Breast epithelium (tissue), 4 donors: ENCODE data around the gene PRSS50. TPM values are rescaled to one million over a fixed set of nuclear protein-coding genes. Genes with fewer than 3 reads are reported as not detected.
"Not testable (repeated sequence)": the region's sequence is repeated elsewhere in the genome, so short reads cannot be mapped to it uniquely, and the experiment has no call there.

ENCODE experiments used
- DNase-seq, 2 donors: peaks; one replicate each; pipeline ENCODE4 v3.0.0-alpha.2; 2019; ENCODE audit warnings: low spot score in 2 of 2
- H3K27ac ChIP-seq, 2 donors: fragments of 200-600 bp; sonication (generic) in 1 of 2; one replicate each; pipeline ENCODE4 v1.5.1; 2016 to 2019; ENCODE audit warnings: mild to moderate bottlenecking in 1 of 2
- H3K27me3 ChIP-seq, 2 donors: fragments of 200-600 bp; sonication (generic) in 1 of 2; one replicate each; pipeline versions ENCODE4 v1.5.1 to v1.6.0; 2017 to 2019; ENCODE audit warnings: control low read depth in 1 of 2, mild to moderate bottlenecking in 1 of 2
- H3K36me3 ChIP-seq: fragments of 200-600 bp; one replicate; pipeline ENCODE4 v1.5.1; 2019
- H3K4me1 ChIP-seq, 2 donors: fragments of 200-600 bp; sonication (generic); one replicate each; pipeline ENCODE4 v1.5.1; 2016 to 2019; ENCODE audit warnings: control low read depth in 1 of 2
- H3K4me3 ChIP-seq, 3 donors: fragments of 200-600 bp; sonication (generic); 1 replicate in 2 of 3; 2 replicates in 1 of 3; pipeline ENCODE4 v1.5.1; 2016 to 2019; ENCODE audit warnings: mild to moderate bottlenecking in 3 of 3, moderate library complexity in 2 of 3
- H3K9me3 ChIP-seq, 2 donors: fragments of 200-600 bp; sonication (generic) in 1 of 2; one replicate each; pipeline ENCODE4 v1.5.1; 2016 to 2019; ENCODE audit warnings: control low read depth in 1 of 2
- POLR2A ChIP-seq: fragments of 450-650 bp; IDR thresholded peaks from one replicate; pipeline ENCODE4 v1.6.1; 2016; ENCODE audit warnings: antibody characterized with exemption, mild to moderate bottlenecking, moderate library complexity
- POLR2AphosphoS5 ChIP-seq, 3 donors: sonication (generic); formaldehyde crosslinking; IDR thresholded peaks; one replicate each; pipeline ENCODE4 v1.6.1; 2017; ENCODE audit warnings: antibody characterized with exemption in 3 of 3
- intact Hi-C: fragments of 100-400 bp; cut with DNase I; formaldehyde crosslinking; loops from one replicate; pipeline ENCODE4 v1.15.1; 2023; ENCODE audit warnings: low total_unique reads
- total RNA-seq, 3 donors: library from RNA; depleted of rRNA; stranded (reverse); fragments of >200 nt; gene quantifications; one replicate each; pipeline ENCODE4 v1.1.0, GENCODE V29; 2016
- TF ChIP-seq, protein P1 (sequence below), 3 donors: fragments of 450-650 bp; IDR thresholded peaks; one replicate each; pipeline ENCODE4 v1.5.1; 2016 to 2017; ENCODE audit warnings: antibody characterized with exemption in 3 of 3, mild to moderate bottlenecking in 3 of 3, moderate library complexity in 3 of 3

PRSS50 gene
- total RNA-seq, 3 donors from 2014 or later: 2.9 to 3.6 TPM; not detected in 1

DNA sequence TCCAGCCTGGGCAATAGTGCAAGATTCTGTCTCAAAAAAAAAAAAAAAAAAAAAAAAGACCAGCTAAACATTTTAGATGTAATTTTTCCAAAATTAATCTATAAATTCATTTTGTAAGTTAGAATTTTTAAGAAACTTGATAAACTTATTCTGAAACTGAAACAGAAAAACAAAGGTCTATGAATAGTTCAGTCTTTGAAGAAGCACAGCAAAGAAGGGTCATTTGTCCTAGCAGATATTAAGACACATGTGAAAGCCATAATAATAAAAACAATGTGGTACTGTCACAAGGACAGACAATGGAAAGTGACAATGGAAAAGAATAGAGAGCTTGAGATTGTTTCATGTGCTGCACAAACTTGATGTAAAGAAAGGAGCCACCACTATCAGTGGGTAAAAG, 29.0 kb upstream of the PRSS50 start:
- H3K9me3 ChIP-seq: no peaks in the 10 kb centered on the region
- DNase-seq: no peak
- TF ChIP-seq POLR2AphosphoS5 (IDR thresholded peaks at IDR 0.05) (no peak), POLR2A (no peak)
- TF ChIP-seq, protein P1, sequence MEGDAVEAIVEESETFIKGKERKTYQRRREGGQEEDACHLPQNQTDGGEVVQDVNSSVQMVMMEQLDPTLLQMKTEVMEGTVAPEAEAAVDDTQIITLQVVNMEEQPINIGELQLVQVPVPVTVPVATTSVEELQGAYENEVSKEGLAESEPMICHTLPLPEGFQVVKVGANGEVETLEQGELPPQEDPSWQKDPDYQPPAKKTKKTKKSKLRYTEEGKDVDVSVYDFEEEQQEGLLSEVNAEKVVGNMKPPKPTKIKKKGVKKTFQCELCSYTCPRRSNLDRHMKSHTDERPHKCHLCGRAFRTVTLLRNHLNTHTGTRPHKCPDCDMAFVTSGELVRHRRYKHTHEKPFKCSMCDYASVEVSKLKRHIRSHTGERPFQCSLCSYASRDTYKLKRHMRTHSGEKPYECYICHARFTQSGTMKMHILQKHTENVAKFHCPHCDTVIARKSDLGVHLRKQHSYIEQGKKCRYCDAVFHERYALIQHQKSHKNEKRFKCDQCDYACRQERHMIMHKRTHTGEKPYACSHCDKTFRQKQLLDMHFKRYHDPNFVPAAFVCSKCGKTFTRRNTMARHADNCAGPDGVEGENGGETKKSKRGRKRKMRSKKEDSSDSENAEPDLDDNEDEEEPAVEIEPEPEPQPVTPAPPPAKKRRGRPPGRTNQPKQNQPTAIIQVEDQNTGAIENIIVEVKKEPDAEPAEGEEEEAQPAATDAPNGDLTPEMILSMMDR (IDR thresholded peaks at IDR 0.05): no peak
- no peaks in the 10 kb centered on the region for H3K4me1 ChIP-seq
- no peak overlapping the region for H3K4me3 ChIP-seq
- H3K27ac ChIP-seq: no peak overlapping the region
- H3K36me3 ChIP-seq: no peaks in the 10 kb centered on the region
- intact Hi-C loops: loop anchor here (5.0 kb wide), 1 partner anchor 814 kb away; no protein-coding TSS in a partner anchor
- H3K27me3 ChIP-seq: no peaks in the 10 kb centered on the region

DNA sequence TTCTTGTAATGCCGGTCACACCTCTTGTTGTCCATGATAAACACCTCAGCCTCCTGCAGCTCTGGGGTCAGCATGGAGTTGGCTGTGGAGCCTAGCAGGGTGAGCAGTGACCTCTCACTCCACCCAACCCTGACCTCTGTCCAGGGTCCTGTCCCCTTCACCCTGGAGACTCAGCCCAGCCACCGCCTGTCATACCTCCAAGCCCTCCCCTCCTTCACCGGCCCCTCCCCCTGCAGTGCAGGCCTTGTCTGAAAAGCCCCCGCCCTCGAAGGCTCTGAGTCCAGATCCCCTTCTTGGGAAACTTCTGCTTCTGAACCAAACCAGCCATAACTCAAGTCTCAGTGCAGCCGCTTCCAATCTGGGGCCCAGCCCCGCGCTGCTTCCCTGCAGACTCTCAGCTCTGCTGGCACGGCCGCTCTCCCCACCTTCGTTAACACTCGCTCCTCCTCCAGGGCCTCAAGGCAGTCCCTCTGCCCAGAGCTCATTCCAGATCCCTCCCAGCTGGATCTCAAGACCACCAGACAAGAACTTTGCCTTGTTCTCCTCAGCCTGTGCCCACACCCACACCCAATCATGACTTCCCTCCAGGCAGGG, 25.4 kb upstream of the PRSS50 start:
- no peak for DNase-seq
- Histone ChIP-seq H3K36me3 (no peaks in the 10 kb centered on the region), H3K4me1 (no peaks in the 10 kb centered on the region), H3K9me3 (no peaks in the 10 kb centered on the region), H3K27ac (no peak overlapping the region), H3K27me3 (no peaks in the 10 kb centered on the region), H3K4me3 (no peak overlapping the region)
- no peak for TF ChIP-seq POLR2A
- TF ChIP-seq POLR2AphosphoS5 (IDR thresholded peaks at IDR 0.05): no peak
- intact Hi-C loops: no loop called here

DNA sequence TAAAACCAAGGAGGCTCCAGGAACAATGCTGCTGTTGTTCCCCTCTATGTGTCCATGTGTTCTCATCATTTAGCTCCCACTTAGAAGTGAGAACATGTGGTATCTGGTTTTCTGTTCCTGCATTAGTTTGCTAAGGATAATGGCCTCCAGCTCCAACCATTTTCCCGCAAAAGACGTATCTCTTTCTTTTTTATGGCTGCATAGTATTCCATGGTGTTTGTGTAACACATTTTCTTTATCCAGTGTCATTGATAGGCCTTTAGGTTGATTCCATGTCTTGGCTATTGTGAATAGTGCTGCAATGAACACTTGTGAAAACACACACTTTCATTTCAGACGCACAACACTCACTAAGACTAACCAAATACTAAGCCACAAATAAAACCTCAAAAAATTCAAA, 21.9 kb upstream of the PRSS50 start:
- H3K9me3 ChIP-seq, intact Hi-C loops, H3K27me3 ChIP-seq: not testable (repeated sequence)

DNA sequence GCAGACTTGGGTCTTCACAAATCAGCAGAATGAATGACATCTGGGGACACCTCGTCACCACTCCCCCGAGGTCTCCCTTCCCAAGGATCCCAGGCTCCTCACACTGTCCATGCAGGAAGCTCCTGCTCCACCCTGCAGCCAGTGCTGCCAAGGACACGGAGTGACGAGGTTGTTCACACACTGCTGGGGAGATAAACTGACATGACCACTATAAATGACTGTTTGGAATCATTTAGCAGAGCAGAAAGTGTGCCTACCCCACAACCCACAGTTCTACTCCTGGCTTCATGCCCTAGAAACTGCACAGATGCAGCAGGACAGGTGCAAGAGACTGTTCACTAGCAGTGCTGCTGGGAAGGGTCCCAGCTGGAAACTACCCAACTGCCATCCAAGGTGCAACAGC, 19.7 kb upstream of the PRSS50 start:
- Histone ChIP-seq H3K4me1 (no peaks in the 10 kb centered on the region), H3K4me3 (no peak overlapping the region), H3K36me3 (no peaks in the 10 kb centered on the region), H3K27ac (no peak overlapping the region), H3K9me3 (no peaks in the 10 kb centered on the region), H3K27me3 (no peaks in the 10 kb centered on the region)
- TF ChIP-seq, protein P1 (IDR thresholded peaks at IDR 0.05): no peak
- TF ChIP-seq POLR2AphosphoS5 (IDR thresholded peaks at IDR 0.05) (no peak), POLR2A (no peak)
- DNase-seq: no peak
- intact Hi-C loops: no loop called here

More for the DNA sequence above, 21.9 kb upstream of the PRSS50 start:
- H3K27ac ChIP-seq, H3K4me3 ChIP-seq, DNase-seq, H3K36me3 ChIP-seq, H3K4me1 ChIP-seq: not testable (repeated sequence)

DNA sequence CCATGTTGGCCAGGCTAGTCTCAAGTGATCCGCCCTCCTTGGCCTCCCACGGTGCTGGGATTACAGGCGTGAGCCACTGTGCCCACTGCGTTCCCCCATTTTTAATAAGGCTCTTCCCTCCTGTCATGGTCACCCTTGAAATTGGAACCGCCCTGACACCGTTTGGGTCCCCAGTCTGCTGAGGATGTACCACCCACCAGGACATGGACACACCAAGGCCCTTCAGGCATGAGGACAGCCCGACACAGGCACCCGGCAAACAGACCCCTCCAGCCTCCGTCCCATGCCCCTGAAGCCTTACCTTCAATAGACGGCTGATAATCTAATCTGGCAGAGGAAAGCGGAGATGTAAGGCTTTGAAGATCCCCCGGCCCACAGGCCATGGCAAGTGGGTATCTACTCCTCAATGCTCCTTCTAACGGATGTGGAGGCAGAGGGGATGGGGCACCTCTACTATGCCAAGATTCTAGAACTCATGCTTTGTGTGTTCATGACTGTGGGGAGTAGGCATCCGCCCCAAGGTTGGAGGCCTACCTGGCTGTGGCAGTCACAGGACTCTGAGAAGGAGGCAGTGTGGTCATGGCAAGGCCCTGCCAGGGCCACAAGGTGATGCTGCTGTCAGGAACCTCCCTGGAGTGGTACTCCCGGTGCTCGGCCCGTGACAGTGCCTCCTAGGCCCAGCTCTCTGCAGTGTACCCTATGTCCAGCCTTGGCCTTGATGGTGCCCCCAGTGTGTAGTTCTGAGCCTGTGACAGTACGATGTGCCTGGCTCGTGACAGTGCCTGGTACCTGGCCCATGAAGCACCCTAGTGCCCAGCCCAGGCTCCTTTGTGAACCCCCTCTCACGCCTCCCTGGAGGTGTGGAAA, 18.6 kb upstream of the PRSS50 start:
- no peaks in the 10 kb centered on the region for H3K4me1 ChIP-seq
- no peak for TF ChIP-seq POLR2AphosphoS5 (IDR thresholded peaks at IDR 0.05)
- TF ChIP-seq, protein P1 (IDR thresholded peaks at IDR 0.05): no peak
- TF ChIP-seq POLR2A: no peak
- intact Hi-C loops: no loop called here
- no peaks in the 10 kb centered on the region for H3K36me3 ChIP-seq
- no peak overlapping the region for H3K27ac ChIP-seq
- H3K4me3 ChIP-seq: no peak overlapping the region
- DNase-seq: no peak
- H3K9me3 ChIP-seq: no peaks in the 10 kb centered on the region
- H3K27me3 ChIP-seq: no peaks in the 10 kb centered on the region

DNA sequence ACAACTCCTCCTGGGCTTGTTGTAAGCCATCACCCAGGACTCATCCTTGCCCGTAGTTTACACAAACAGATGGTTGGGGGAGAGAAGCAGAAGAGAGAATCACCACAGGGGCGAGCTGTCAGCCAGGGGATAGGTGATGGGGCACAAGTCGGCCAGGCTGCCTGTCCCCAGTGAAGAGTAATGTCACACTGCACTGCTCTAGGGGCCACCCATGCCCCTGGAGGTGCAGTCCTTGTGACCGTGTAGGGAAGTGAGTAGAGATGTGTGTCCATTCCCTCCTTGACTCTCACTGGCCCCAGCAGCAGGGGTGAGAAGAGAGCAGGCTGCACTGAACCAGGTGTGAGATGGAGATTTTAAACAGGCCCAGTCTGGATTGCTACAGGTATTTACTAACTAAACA, 17.1 kb upstream of the PRSS50 start:
- TF ChIP-seq, protein P1 (IDR thresholded peaks at IDR 0.05): no peak
- no peak for TF ChIP-seq POLR2A
- intact Hi-C loops: no loop called here
- DNase-seq: no peak
- Histone ChIP-seq H3K4me3 (no peak overlapping the region), H3K9me3 (no peaks in the 10 kb centered on the region), H3K27ac (no peak overlapping the region), H3K4me1 (no peaks in the 10 kb centered on the region), H3K27me3 (no peaks in the 10 kb centered on the region), H3K36me3 (no peaks in the 10 kb centered on the region)
